K562 (cell line): Measurements from ENCODE around the gene ELOVL1. TPM values are rescaled to one million over a fixed set of nuclear protein-coding genes. Genes with fewer than 3 reads are reported as not detected.

Experiments
- CHAMP1 ChIP-seq: fragments of 450-650 bp; IDR thresholded peaks from 2 replicates; pipeline ENCODE4 v1.6.1; 2016; ENCODE audit warnings: mild to moderate bottlenecking
- TOE1 ChIP-seq, 2 experiments: fragments of 450-650 bp in 1 of 2; sonication (generic) in 1 of 2; formaldehyde crosslinking in 1 of 2; IDR thresholded peaks; 2 replicates each; pipeline versions ENCODE4 v1.7.1 to v1.8.0; 2016 to 2022; ENCODE audit warnings: borderline replicate concordance in 2 of 2, mild to moderate bottlenecking in 2 of 2, antibody characterized with exemption in 1 of 2, inconsistent platforms in 1 of 2, low read depth in 1 of 2, missing genetic modification reagents in 1 of 2, moderate library complexity in 1 of 2
- ZNF639 ChIP-seq, 2 experiments: fragments of 200-800 bp in 1 of 2; sonication (Bioruptor generic) in 1 of 2; sonication (generic) in 1 of 2; formaldehyde crosslinking in 1 of 2; IDR thresholded peaks in 1 of 2; conservative IDR thresholded peaks in 1 of 2; 2 replicates each; pipeline versions ENCODE4 v1.5.0 to v1.6.1; 2016 to 2020; ENCODE audit warnings: missing compliant biosample characterization in 1 of 2, missing genetic modification characterization in 1 of 2, missing genetic modification reagents in 1 of 2
- polyA plus RNA-seq, 8 experiments: library from polyadenylated mRNA; depleted of rRNA in 4 of 8; stranded (reverse) in 5 of 8; unstranded in 3 of 8; fragments of >200 nt; fragmentation: Nextera tagmentation in 2 of 8; fragmentation: Illumina TruSeq in 1 of 8; extraction: Ambion mirVana in 2 of 8; extraction: Trizol in 1 of 8; gene quantifications; 2 replicates each; pipeline versions ENCODE4 v1.2.1 to v1.2.3, GENCODE V29; 2011 to 2014; ENCODE audit warnings: inconsistent platforms in 1 of 8, missing spikeins in 1 of 8
- total RNA-seq, 7 experiments: library from RNA; depleted of rRNA in 6 of 7; stranded (reverse); fragments of >200 nt in 6 of 7; fragmentation: Illumina TruSeq in 2 of 7; extraction: Trizol in 2 of 7; gene quantifications; 2 replicates each; pipeline versions ENCODE4 v1.2.1 to v1.2.3, GENCODE V29; 2011 to 2021; ENCODE audit warnings: low replicate concordance in 1 of 7
- TF ChIP-seq, protein P1 (sequence below): fragments of 450-650 bp; formaldehyde crosslinking; IDR thresholded peaks from 2 replicates; pipeline ENCODE4 v1.4.0; 2022; ENCODE audit warnings: mild to moderate bottlenecking, moderate library complexity
- TF ChIP-seq, protein P2 (sequence below): fragments of 250-450 bp; sonication (Bioruptor Pico); IDR thresholded peaks from 2 replicates; pipeline ENCODE4 v1.4.0; 2020
- TF ChIP-seq, protein P3 (sequence below): fragments of 450-650 bp; IDR thresholded peaks from 2 replicates; pipeline ENCODE4 v1.6.1; 2016

Gene ELOVL1
- total and polyA plus RNA-seq, 9 of the 15 experiments (the other 6 are each of a cell fraction or from before 2014, with no cell fraction given) = 51.0 to 157 (median 70.3) TPM

DNA sequence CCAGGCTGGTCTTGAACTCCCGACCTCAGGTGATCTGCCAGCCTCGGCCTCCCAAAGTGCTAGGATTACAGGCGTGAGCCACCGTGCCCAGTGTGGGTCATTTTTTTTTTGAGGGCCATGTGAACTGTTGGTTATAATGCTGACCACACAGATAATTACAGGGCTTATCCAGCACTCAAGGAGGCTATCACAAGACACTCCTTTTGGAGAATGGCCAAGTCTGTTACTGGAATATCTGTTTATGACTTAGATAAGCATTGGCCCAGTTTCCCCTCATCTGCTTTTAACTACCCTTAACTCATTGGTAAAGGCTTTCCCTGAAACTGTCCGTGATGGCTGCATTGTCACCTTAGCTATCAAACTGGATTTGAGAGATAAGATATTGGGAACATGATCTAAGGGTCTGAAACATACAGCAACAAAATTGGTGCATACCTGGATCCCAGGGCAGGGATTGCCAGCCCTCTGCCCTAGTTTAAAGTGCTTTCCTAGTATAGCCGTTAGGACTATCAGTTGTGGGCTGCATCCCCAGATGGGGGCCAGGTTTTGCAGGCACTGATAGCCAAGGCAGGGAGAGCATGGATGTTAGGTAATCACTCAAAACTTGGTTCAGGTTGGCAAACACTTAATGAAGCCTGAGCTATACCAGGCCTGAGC is 37.5 kb upstream of the ELOVL1 start (continued):
- no peak for TF ChIP-seq CHAMP1
- TF ChIP-seq, protein P1, sequence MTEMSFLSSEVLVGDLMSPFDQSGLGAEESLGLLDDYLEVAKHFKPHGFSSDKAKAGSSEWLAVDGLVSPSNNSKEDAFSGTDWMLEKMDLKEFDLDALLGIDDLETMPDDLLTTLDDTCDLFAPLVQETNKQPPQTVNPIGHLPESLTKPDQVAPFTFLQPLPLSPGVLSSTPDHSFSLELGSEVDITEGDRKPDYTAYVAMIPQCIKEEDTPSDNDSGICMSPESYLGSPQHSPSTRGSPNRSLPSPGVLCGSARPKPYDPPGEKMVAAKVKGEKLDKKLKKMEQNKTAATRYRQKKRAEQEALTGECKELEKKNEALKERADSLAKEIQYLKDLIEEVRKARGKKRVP (CRISPR knock-in tag) = 0 out of 2 replicates have a peak, but pooled peaks have one; percentile 53
- TF ChIP-seq, protein P2, sequence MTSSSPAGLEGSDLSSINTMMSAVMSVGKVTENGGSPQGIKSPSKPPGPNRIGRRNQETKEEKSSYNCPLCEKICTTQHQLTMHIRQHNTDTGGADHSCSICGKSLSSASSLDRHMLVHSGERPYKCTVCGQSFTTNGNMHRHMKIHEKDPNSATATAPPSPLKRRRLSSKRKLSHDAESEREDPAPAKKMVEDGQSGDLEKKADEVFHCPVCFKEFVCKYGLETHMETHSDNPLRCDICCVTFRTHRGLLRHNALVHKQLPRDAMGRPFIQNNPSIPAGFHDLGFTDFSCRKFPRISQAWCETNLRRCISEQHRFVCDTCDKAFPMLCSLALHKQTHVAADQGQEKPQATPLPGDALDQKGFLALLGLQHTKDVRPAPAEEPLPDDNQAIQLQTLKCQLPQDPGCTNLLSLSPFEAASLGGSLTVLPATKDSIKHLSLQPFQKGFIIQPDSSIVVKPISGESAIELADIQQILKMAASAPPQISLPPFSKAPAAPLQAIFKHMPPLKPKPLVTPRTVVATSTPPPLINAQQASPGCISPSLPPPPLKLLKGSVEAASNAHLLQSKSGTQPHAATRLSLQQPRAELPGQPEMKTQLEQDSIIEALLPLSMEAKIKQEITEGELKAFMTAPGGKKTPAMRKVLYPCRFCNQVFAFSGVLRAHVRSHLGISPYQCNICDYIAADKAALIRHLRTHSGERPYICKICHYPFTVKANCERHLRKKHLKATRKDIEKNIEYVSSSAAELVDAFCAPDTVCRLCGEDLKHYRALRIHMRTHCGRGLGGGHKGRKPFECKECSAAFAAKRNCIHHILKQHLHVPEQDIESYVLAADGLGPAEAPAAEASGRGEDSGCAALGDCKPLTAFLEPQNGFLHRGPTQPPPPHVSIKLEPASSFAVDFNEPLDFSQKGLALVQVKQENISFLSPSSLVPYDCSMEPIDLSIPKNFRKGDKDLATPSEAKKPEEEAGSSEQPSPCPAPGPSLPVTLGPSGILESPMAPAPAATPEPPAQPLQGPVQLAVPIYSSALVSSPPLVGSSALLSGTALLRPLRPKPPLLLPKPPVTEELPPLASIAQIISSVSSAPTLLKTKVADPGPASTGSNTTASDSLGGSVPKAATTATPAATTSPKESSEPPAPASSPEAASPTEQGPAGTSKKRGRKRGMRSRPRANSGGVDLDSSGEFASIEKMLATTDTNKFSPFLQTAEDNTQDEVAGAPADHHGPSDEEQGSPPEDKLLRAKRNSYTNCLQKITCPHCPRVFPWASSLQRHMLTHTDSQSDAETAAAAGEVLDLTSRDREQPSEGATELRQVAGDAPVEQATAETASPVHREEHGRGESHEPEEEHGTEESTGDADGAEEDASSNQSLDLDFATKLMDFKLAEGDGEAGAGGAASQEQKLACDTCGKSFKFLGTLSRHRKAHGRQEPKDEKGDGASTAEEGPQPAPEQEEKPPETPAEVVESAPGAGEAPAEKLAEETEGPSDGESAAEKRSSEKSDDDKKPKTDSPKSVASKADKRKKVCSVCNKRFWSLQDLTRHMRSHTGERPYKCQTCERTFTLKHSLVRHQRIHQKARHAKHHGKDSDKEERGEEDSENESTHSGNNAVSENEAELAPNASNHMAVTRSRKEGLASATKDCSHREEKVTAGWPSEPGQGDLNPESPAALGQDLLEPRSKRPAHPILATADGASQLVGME (CRISPR knock-in tag) = no peak
- TF ChIP-seq, protein P3, sequence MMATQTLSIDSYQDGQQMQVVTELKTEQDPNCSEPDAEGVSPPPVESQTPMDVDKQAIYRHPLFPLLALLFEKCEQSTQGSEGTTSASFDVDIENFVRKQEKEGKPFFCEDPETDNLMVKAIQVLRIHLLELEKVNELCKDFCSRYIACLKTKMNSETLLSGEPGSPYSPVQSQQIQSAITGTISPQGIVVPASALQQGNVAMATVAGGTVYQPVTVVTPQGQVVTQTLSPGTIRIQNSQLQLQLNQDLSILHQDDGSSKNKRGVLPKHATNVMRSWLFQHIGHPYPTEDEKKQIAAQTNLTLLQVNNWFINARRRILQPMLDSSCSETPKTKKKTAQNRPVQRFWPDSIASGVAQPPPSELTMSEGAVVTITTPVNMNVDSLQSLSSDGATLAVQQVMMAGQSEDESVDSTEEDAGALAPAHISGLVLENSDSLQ = 0 out of 2 replicates have a peak, but pooled peaks have one; percentile 29
- no peak for TF ChIP-seq ZNF639 (CRISPR knock-in tag; conservative IDR thresholded peaks at IDR 0.05 in 1 of 2, IDR thresholded peaks at IDR 0.05 in 1 of 2)
- peak; percentile 30; the same call in 1 of the 2 replicates for TF ChIP-seq TOE1 (IDR thresholded peaks at IDR 0.05; ENCODE audit: borderline replicate concordance)
- TF ChIP-seq TOE1 (CRISPR knock-in tag; IDR thresholded peaks at IDR 0.05; ENCODE audit: borderline replicate concordance, low read depth) = no peak
